WTC11 (cell line): Measurements from ENCODE around the gene C9orf50. TPM values are rescaled to one million over a fixed set of nuclear protein-coding genes. Genes with fewer than 3 reads are reported as not detected.

Source experiments
- ATAC-seq: fragments of 200-7000 bp; cut with Tn5 transposase; 2 replicates; pipeline ENCODE4 v1.10.0; 2021; ENCODE audit warnings: mild to moderate bottlenecking, moderate library complexity
- CTCF ChIA-PET: fragments of 300-600 bp; sonication (Branson Sonifier 250); formaldehyde crosslinking; loops from one replicate; lab custom pipeline; 2021; ENCODE audit warnings: antibody characterized with exemption; lab: Charles Lee
- POLR2A ChIA-PET: fragments of 350-600 bp; sonication (Branson Sonifier 250); formaldehyde crosslinking; loops from one replicate; lab custom pipeline; 2021; ENCODE audit warnings: antibody characterized with exemption; lab: Charles Lee
- DNase-seq: peaks from one replicate; pipeline ENCODE4 v3.0.0; 2021; ENCODE audit warnings: low spot score
- H3K27ac Mint-ChIP-seq: 2 replicates; pipeline ENCODE4 v1.8.0; 2021; ENCODE audit warnings: mixed read lengths
- H3K27me3 Mint-ChIP-seq: 2 replicates; pipeline ENCODE4 v1.8.0; 2021; ENCODE audit warnings: low read depth, mild to moderate bottlenecking, moderate library complexity, mixed read lengths
- H3K36me3 Mint-ChIP-seq: 2 replicates; pipeline ENCODE4 v1.8.0; 2021; ENCODE audit warnings: mixed read lengths
- H3K4me1 Mint-ChIP-seq: 2 replicates; pipeline ENCODE4 v1.8.0; 2022; ENCODE audit warnings: mixed read lengths
- H3K4me3 Mint-ChIP-seq: 2 replicates; pipeline ENCODE4 v1.8.0; 2021; ENCODE audit warnings: mild to moderate bottlenecking, moderate library complexity, mixed read lengths
- H3K9me3 Mint-ChIP-seq: 2 replicates; pipeline ENCODE4 v1.8.0; 2021; ENCODE audit warnings: mixed read lengths
- ATF1 ChIP-seq: sonication (generic); formaldehyde crosslinking; IDR thresholded peaks from 2 replicates; pipeline ENCODE4 v1.8.1; 2023; ENCODE audit warnings: mild to moderate bottlenecking, moderate library complexity, missing genetic modification reagents
- ATF2 ChIP-seq: sonication (generic); formaldehyde crosslinking; IDR thresholded peaks from 2 replicates; pipeline ENCODE4 v1.8.1; 2022; ENCODE audit warnings: low read depth, missing genetic modification reagents, borderline replicate concordance
- ESRRA ChIP-seq: sonication (generic); formaldehyde crosslinking; IDR thresholded peaks from 2 replicates; pipeline ENCODE4 v1.8.1; 2022; ENCODE audit warnings: mild to moderate bottlenecking, missing genetic modification reagents, borderline replicate concordance
- FOXJ3 ChIP-seq: sonication (generic); formaldehyde crosslinking; IDR thresholded peaks from 2 replicates; pipeline ENCODE4 v1.9.0; 2021; ENCODE audit warnings: missing genetic modification reagents, mild to moderate bottlenecking, borderline replicate concordance
- HMGA2 ChIP-seq: fragments of 250-450 bp; sonication (Bioruptor Pico); IDR thresholded peaks from 2 replicates; pipeline ENCODE4 v1.4.0; 2021; ENCODE audit warnings: mild to moderate bottlenecking, moderate library complexity
- HMGXB4 ChIP-seq: sonication (generic); formaldehyde crosslinking; IDR thresholded peaks from 2 replicates; pipeline ENCODE4 v1.8.1; 2023; ENCODE audit warnings: mild to moderate bottlenecking, moderate library complexity, missing genetic modification reagents
- MXD4 ChIP-seq: fragments of 250-450 bp; sonication (Bioruptor Pico); IDR thresholded peaks from 2 replicates; pipeline ENCODE4 v1.8.0; 2021; ENCODE audit warnings: mild to moderate bottlenecking, moderate library complexity, borderline replicate concordance
- NFYB ChIP-seq: sonication (generic); formaldehyde crosslinking; conservative IDR thresholded peaks from 2 replicates; pipeline ENCODE4 v1.8.0; 2022; ENCODE audit warnings: low read depth, missing genetic modification reagents
- NR1H2 ChIP-seq: sonication (generic); formaldehyde crosslinking; IDR thresholded peaks from 2 replicates; pipeline ENCODE4 v1.9.0; 2021; ENCODE audit warnings: mild to moderate bottlenecking, moderate library complexity, missing genetic modification reagents
- RELA ChIP-seq: sonication (generic); formaldehyde crosslinking; IDR thresholded peaks from 2 replicates; pipeline ENCODE4 v1.8.1; 2022; ENCODE audit warnings: missing genetic modification reagents, mild to moderate bottlenecking, borderline replicate concordance
- SMAD4 ChIP-seq: sonication (generic); formaldehyde crosslinking; IDR thresholded peaks from 2 replicates; pipeline ENCODE4 v1.8.0; 2022; ENCODE audit warnings: mild to moderate bottlenecking, missing genetic modification reagents
- SOX15 ChIP-seq: fragments of 250-450 bp; sonication (Bioruptor Pico); IDR thresholded peaks from 2 replicates; pipeline ENCODE4 v1.9.0; 2021; ENCODE audit warnings: mild to moderate bottlenecking
- TCF7 ChIP-seq: sonication (generic); formaldehyde crosslinking; IDR thresholded peaks from 2 replicates; pipeline ENCODE4 v1.8.0; 2022; ENCODE audit warnings: mild to moderate bottlenecking, low read depth, missing genetic modification reagents, moderate library complexity
- TEAD4 ChIP-seq: sonication (generic); formaldehyde crosslinking; IDR thresholded peaks from 2 replicates; pipeline ENCODE4 v1.8.0; 2022; ENCODE audit warnings: mild to moderate bottlenecking, missing genetic modification reagents
- ZBTB21 ChIP-seq: sonication (generic); formaldehyde crosslinking; IDR thresholded peaks from 2 replicates; pipeline ENCODE4 v1.8.1; 2023; ENCODE audit warnings: mild to moderate bottlenecking, missing genetic modification reagents, borderline replicate concordance
- ZMAT4 ChIP-seq: fragments of 250-450 bp; sonication (Bioruptor Pico); IDR thresholded peaks from 2 replicates; pipeline ENCODE4 v1.9.0; 2021; ENCODE audit warnings: mild to moderate bottlenecking
- ZNF121 ChIP-seq: sonication (generic); formaldehyde crosslinking; IDR thresholded peaks from 2 replicates; pipeline ENCODE4 v1.8.0; 2023; ENCODE audit warnings: missing genetic modification reagents
- ZNF219 ChIP-seq: sonication (generic); formaldehyde crosslinking; IDR thresholded peaks from 2 replicates; pipeline ENCODE4 v1.8.0; 2023; ENCODE audit warnings: missing genetic modification reagents, mild to moderate bottlenecking, borderline replicate concordance
- ZNF263 ChIP-seq: sonication (generic); formaldehyde crosslinking; IDR thresholded peaks from 2 replicates; pipeline ENCODE4 v1.8.1; 2022; ENCODE audit warnings: low read depth, mild to moderate bottlenecking, moderate library complexity, missing genetic modification reagents
- total RNA-seq: library from RNA; stranded (reverse); gene quantifications from 3 replicates; pipeline ENCODE4 v1.2.3, GENCODE V29; 2021
- TF ChIP-seq, protein P1 (sequence below): sonication (generic); formaldehyde crosslinking; IDR thresholded peaks from 2 replicates; pipeline ENCODE4 v1.8.1; 2022; ENCODE audit warnings: missing genetic modification reagents, borderline replicate concordance

The C9orf50 gene
- total RNA-seq, 1 experiment from 2014 or later = 0.11 TPM

- TF ChIP-seq ATF2 (CRISPR knock-in tag) = no peak
- no peak for TF ChIP-seq ZBTB21 (CRISPR knock-in tag)
- no peak for TF ChIP-seq HMGXB4 (CRISPR knock-in tag)
- TF ChIP-seq TCF7 (CRISPR knock-in tag) = no peak
- TF ChIP-seq MXD4 (CRISPR knock-in tag) = no peak
Measured at GRCh38 chr9:129648092-129648763, 27.3 kb upstream of the C9orf50 start (continued).

DNA sequence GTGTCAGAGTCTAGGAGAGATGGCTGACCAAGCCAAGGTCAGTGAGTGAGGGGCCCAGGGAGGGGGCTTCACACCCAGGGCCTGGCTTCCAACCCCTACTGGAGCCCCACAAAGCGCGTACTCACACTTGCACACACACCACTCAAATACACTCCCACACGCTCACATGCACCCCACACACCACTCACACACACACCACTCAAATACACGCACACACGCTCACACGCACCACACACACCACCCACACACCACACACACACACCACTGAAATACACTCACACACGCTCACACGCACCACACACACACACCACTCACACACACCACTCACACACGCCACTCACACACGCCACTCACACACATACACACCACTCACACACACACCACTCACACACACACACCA is 26.7 kb upstream of the C9orf50 start:
- POLR2A ChIA-PET = no interaction called here
- no peak for ATAC-seq
- Mint-ChIP-seq H3K36me3 (no peaks in the 10 kb centered on the region), H3K9me3 (peaks cover 8% of the 10 kb centered on the region), H3K27ac (no peak overlapping the region), H3K27me3 (no peaks in the 10 kb centered on the region; the same call in 1 of the 2 replicates), H3K4me3 (no peak overlapping the region), H3K4me1 (no peaks in the 10 kb centered on the region)
- CTCF ChIA-PET = interaction anchor here (0.6 kb wide), 1 partner anchor 66 kb away, joined by 4 read pairs; no protein-coding TSS in a partner anchor
- DNase-seq = no peak
- TF ChIP-seq ZNF219 = no peak

DNA sequence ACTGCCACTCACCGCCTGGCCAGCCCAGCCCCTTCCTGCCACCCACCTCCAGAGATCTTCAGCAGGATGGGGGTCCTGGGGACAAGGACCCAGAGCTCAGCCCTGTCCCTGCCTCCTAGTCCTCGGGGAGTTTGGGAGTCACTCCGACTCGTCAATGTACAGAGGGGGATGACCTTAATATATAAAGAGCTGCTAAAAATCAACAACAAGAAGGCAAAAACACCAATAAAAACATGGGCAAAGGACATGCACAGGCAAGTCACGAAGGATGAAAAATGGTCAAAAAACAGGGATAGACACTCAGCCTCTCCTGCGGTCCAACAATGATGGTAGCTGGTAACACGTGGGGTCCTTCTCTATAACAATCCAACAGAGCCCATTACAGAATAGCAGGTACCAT is 25.8 kb upstream of the C9orf50 start:
- Mint-ChIP-seq H3K9me3 (peaks cover 8% of the 10 kb centered on the region), H3K4me3 (no peak overlapping the region), H3K27me3 (no peaks in the 10 kb centered on the region; the same call in 1 of the 2 replicates), H3K4me1 (peaks cover 3% of the 10 kb centered on the region; the same call in 1 of the 2 replicates), H3K27ac (no peak overlapping the region), H3K36me3 (no peaks in the 10 kb centered on the region)
- DNase-seq (no peak), ATAC-seq (no peak)
- TF ChIP-seq ZNF121 (no peak), SMAD4 (CRISPR knock-in tag) (no peak), NFYB (no peak), ZNF219 (no peak), ATF1 (CRISPR knock-in tag) (no peak)
- TF ChIP-seq, protein P1, sequence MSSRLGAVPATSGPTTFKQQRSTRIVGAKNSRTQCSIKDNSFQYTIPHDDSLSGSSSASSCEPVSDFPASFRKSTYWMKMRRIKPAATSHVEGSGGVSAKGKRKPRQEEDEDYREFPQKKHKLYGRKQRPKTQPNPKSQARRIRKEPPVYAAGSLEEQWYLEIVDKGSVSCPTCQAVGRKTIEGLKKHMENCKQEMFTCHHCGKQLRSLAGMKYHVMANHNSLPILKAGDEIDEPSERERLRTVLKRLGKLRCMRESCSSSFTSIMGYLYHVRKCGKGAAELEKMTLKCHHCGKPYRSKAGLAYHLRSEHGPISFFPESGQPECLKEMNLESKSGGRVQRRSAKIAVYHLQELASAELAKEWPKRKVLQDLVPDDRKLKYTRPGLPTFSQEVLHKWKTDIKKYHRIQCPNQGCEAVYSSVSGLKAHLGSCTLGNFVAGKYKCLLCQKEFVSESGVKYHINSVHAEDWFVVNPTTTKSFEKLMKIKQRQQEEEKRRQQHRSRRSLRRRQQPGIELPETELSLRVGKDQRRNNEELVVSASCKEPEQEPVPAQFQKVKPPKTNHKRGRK (CRISPR knock-in tag) = no peak
- CTCF ChIA-PET = interaction anchor here (0.6 to 1.4 kb wide), 4 partner anchors 18 to 158 kb away, joined by 3 to 6 read pairs (median 3); partner anchors contain the start of gene NTMT1
- POLR2A ChIA-PET = no interaction called here

DNA sequence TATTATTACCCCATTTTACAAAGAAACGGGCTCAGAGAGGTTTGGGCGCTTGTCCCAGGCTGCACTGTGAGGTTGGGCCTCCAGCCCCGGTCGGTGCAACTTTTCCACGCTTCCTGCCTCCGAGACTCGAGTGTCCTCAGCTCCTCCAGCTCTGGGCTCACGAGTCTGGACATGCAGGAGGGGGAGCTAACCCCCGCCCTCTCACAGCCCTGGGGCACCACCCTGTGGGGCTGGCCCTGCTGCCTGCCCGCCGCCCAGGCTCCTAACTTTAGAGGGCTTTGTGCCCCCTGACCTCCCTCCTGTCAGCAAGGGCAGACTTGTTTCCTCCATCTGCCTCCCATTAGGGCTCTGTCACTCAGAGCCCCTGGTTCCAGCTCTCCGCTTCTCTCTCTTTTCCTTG is 25.4 kb upstream of the C9orf50 start:
- Mint-ChIP-seq H3K36me3 (no peaks in the 10 kb centered on the region), H3K27ac (no peak overlapping the region), H3K4me1 (peaks cover 5% of the 10 kb centered on the region), H3K9me3 (peaks cover 8% of the 10 kb centered on the region), H3K4me3 (no peak overlapping the region), H3K27me3 (no peaks in the 10 kb centered on the region; the same call in 1 of the 2 replicates)
- TF ChIP-seq ZNF263 (no peak), ESRRA (no peak), NR1H2 (CRISPR knock-in tag) (no peak), FOXJ3 (CRISPR knock-in tag) (no peak), ZMAT4 (no peak), SOX15 (CRISPR knock-in tag) (no peak), TEAD4 (CRISPR knock-in tag) (no peak), HMGA2 (no peak), RELA (CRISPR knock-in tag) (no peak)
- ChIA-PET CTCF (interaction anchor here (0.9 to 1.4 kb wide), 3 partner anchors 18 to 75 kb away, joined by 3 to 6 read pairs (median 3); partner anchors contain the start of gene NTMT1), POLR2A (no interaction called here)
- DNase-seq (no peak), ATAC-seq (no peak)
